Measurements from ENCODE around the gene CYB561D1. TPM values are rescaled to one million over a fixed set of nuclear protein-coding genes. Genes with fewer than 3 reads are reported as not detected.

Gene CYB561D1
- polyA plus RNA-seq, 1 donor (not counting 4 experiments of a cell fraction or from before 2014, with no cell fraction given): 4.9 TPM

- dilution Hi-C loops (cut with MboI; ENCODE audit: extremely low pct_ligation_motif_present, low sequenced_read_pairs): no loop called here
- Histone ChIP-seq H3K9me1 (ENCODE audit: control insufficient read depth, extremely low read depth, insufficient read depth, low read length) (no peaks in the 10 kb centered on the region), H3K4me1 (ENCODE audit: control insufficient read depth, extremely low read depth, insufficient read depth, low read length) (no peaks in the 10 kb centered on the region), H3K27me3 (ENCODE audit: control insufficient read depth, extremely low read depth, insufficient read depth, low read length) (peaks cover 13% of the 10 kb centered on the region), H3K36me3 (ENCODE audit: control insufficient read depth in 2 of 2, extremely low read depth in 1 of 2, insufficient read depth in 2 of 2, low read length in 2 of 2) (no peaks in the 10 kb centered on the region), H3K9ac (ENCODE audit: control insufficient read depth, extremely low read depth, insufficient read depth, low read length) (no peak overlapping the region), H2AFZ (ENCODE audit: control insufficient read depth, low read length) (no peak overlapping the region), H3K4me2 (ENCODE audit: control insufficient read depth, extremely low read depth, insufficient read depth, low read depth, low read length) (no peak overlapping the region), H3K9me3 (ENCODE audit: control insufficient read depth, low read depth, low read length) (no peaks in the 10 kb centered on the region), H4K20me1 (ENCODE audit: control insufficient read depth, extremely low read depth, insufficient read depth, low read length) (no peaks in the 10 kb centered on the region), H3K4me3 (ENCODE audit: control insufficient read depth in 2 of 3, extremely low read depth in 1 of 3, insufficient read depth in 2 of 3, low read depth in 1 of 3, low read length in 3 of 3) (no peak overlapping the region), H3K79me2 (ENCODE audit: control insufficient read depth, insufficient read depth, low read length) (no peaks in the 10 kb centered on the region), H3K27ac (ENCODE audit: control insufficient read depth, insufficient read depth, low read length) (no peak overlapping the region)
- FAIRE-seq: no peak
- no peak for TF ChIP-seq EZH2 (IDR thresholded peaks at IDR 0.05; ENCODE audit: low read length)
- TF ChIP-seq, protein P1, sequence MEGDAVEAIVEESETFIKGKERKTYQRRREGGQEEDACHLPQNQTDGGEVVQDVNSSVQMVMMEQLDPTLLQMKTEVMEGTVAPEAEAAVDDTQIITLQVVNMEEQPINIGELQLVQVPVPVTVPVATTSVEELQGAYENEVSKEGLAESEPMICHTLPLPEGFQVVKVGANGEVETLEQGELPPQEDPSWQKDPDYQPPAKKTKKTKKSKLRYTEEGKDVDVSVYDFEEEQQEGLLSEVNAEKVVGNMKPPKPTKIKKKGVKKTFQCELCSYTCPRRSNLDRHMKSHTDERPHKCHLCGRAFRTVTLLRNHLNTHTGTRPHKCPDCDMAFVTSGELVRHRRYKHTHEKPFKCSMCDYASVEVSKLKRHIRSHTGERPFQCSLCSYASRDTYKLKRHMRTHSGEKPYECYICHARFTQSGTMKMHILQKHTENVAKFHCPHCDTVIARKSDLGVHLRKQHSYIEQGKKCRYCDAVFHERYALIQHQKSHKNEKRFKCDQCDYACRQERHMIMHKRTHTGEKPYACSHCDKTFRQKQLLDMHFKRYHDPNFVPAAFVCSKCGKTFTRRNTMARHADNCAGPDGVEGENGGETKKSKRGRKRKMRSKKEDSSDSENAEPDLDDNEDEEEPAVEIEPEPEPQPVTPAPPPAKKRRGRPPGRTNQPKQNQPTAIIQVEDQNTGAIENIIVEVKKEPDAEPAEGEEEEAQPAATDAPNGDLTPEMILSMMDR (optimal IDR thresholded peaks at IDR 0.05 in 1 of 3, IDR thresholded peaks at IDR 0.05 in 1 of 3, conservative IDR thresholded peaks at IDR 0.05 in 1 of 3; ENCODE audit: extremely low read depth in 1 of 3, insufficient read depth in 2 of 3, low read length in 3 of 3): no peak
- DNase-seq (ENCODE audit: low read depth, low spot score): no peak
Measured at GRCh38 chr1:109447524-109447923, 46.4 kb upstream of the CYB561D1 start.

DNA sequence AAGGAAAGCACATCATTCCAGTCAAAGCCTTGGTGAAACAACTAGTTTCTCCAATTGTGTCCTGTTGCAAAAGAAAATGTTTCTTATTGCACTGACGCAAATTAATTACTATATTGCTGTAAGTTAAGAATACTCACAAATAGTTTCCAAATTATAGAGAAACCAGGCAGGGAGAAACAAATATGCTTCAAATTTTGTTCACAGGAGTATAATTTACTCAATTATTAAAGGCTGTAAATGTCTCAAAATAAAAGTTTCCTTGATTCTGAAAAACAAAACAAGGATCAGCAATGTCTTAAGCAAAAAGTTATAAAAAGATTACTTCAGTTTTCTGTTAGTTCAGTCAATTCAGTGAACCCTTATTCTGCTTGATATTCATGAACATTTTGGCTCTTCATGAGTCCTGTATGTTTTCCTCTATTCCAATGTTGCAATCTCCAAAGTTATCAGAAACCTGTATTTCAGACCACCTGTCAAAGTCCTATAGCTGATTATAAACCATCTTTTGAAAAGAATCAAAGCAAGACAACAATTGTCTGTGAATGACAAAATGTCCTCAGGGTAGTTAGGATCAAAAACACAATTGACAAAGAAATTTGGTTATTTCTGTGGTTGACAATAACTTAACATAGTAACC lies 39.3 kb upstream of the CYB561D1 start:
- H3K79me2 ChIP-seq (ENCODE audit: control insufficient read depth, insufficient read depth, low read length): no peaks in the 10 kb centered on the region
- no peak overlapping the region for H3K4me2 ChIP-seq (ENCODE audit: control insufficient read depth, extremely low read depth, insufficient read depth, low read depth, low read length)
- TF ChIP-seq, protein P1 (optimal IDR thresholded peaks at IDR 0.05 in 1 of 3, IDR thresholded peaks at IDR 0.05 in 1 of 3, conservative IDR thresholded peaks at IDR 0.05 in 1 of 3; ENCODE audit: extremely low read depth in 1 of 3, insufficient read depth in 2 of 3, low read length in 3 of 3): no peak
- no peak for TF ChIP-seq EZH2 (IDR thresholded peaks at IDR 0.05; ENCODE audit: low read length)
- no peak overlapping the region for H3K9ac ChIP-seq (ENCODE audit: control insufficient read depth, extremely low read depth, insufficient read depth, low read length)
- no peaks in the 10 kb centered on the region for H3K36me3 ChIP-seq (ENCODE audit: control insufficient read depth in 2 of 2, extremely low read depth in 1 of 2, insufficient read depth in 2 of 2, low read length in 2 of 2)
- no peak overlapping the region for H2AFZ ChIP-seq (ENCODE audit: control insufficient read depth, low read length)
- H3K4me3 ChIP-seq (ENCODE audit: control insufficient read depth in 2 of 3, extremely low read depth in 1 of 3, insufficient read depth in 2 of 3, low read depth in 1 of 3, low read length in 3 of 3): no peak overlapping the region
- H3K9me1 ChIP-seq (ENCODE audit: control insufficient read depth, extremely low read depth, insufficient read depth, low read length): no peaks in the 10 kb centered on the region
- DNase-seq (ENCODE audit: low read depth, low spot score) (no peak), FAIRE-seq (no peak)
- no peaks in the 10 kb centered on the region for H3K9me3 ChIP-seq (ENCODE audit: control insufficient read depth, low read depth, low read length)
- H3K4me1 ChIP-seq (ENCODE audit: control insufficient read depth, extremely low read depth, insufficient read depth, low read length): no peaks in the 10 kb centered on the region
- H4K20me1 ChIP-seq (ENCODE audit: control insufficient read depth, extremely low read depth, insufficient read depth, low read length): no peaks in the 10 kb centered on the region
- H3K27ac ChIP-seq (ENCODE audit: control insufficient read depth, insufficient read depth, low read length): no peak overlapping the region
- dilution Hi-C loops (cut with MboI; ENCODE audit: extremely low pct_ligation_motif_present, low sequenced_read_pairs): no loop called here
- no peaks in the 10 kb centered on the region for H3K27me3 ChIP-seq (ENCODE audit: control insufficient read depth, extremely low read depth, insufficient read depth, low read length)

Data from keratinocyte (primary cell).